Measurements from ENCODE around the gene SNF8.
A peak's percentile ranks its signal among the peaks of the same experiment; 100 is the strongest.

Gene SNF8

DNA sequence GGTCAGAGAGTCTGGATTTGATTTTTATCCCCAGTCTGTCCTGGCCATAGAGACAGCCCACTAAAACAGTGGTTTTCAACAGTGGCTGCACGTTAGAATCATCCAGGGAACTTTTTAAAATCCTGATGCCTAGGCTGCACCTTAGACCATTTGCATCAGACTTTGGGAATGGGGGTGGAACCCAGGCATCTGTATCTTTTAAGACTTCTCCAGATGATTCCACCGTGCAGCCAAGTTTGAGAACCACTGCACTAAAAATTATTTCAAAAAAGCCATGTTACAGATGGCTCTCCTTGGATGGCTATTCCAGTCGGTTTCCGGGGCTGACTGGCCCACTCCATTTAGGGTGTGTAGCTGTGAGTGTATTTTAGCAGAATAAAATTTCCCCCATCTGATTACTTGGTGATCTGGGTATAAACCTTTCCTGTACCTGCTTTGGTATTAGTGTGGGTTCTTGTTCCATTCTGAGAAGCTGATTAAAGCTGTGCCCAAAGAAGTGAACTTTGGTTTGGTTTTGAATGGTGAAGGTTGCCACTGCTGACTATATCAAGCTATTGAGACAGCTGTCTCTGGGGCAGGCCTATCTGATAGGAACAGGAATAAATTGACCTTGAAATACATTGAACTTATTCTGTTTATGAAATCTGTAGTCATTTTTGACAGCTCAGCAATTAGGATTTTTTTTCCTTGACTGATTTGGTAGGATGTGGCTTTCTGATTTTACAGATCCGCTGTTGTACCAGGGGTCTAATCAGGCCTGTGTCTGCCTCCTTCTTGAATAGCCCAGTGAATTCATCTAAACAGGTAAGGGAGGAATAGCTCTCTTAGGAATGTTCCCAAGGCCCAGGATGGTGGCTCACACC, 50.8 kb downstream of the SNF8 start:
- TF ChIP-seq, protein P1, sequence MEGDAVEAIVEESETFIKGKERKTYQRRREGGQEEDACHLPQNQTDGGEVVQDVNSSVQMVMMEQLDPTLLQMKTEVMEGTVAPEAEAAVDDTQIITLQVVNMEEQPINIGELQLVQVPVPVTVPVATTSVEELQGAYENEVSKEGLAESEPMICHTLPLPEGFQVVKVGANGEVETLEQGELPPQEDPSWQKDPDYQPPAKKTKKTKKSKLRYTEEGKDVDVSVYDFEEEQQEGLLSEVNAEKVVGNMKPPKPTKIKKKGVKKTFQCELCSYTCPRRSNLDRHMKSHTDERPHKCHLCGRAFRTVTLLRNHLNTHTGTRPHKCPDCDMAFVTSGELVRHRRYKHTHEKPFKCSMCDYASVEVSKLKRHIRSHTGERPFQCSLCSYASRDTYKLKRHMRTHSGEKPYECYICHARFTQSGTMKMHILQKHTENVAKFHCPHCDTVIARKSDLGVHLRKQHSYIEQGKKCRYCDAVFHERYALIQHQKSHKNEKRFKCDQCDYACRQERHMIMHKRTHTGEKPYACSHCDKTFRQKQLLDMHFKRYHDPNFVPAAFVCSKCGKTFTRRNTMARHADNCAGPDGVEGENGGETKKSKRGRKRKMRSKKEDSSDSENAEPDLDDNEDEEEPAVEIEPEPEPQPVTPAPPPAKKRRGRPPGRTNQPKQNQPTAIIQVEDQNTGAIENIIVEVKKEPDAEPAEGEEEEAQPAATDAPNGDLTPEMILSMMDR (IDR thresholded peaks at IDR 0.05; ENCODE audit: low read depth, low read length, missing control alignments): no peak
- no peak for DNase-seq (ENCODE audit: extremely low read depth, low read depth)
- H3K4me3 ChIP-seq (replicated peaks; ENCODE audit: low read depth, low read length): peak overlapping the region; percentile 76

DNA sequence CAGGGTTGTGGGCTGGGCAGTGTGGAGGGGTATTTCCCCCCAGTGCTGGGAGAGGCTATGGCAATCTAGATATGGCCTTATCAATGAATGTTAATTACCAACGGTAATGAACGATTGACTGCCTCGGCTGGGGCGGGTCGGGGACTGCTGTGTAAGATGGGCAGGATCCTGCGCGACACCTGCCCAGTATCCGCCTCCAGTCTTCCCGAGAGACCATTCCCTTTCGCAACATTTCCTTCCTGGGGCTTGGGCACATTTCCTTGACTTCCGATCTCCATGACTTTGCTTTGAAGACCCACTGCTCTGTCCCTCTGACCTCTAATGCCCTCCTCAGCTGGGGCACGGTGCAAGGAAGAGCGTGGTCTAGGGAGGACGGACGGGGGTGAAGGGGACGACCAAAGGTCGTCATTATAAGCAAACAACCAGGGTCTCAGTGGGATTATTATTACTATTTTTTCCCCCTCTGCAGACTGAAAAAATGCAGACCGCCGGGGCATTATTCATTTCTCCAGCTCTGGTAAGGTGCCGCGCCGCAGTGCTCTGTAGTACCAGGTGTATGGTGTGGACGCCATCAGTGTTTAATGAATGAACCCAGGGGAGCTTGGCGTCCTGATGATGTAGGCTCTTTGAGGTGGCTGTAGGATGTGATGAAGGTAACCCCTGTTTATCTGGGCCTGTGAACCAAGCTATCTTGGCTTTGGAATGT, 51.5 kb downstream of the SNF8 start:
- TF ChIP-seq, protein P1 (IDR thresholded peaks at IDR 0.05; ENCODE audit: low read depth, low read length, missing control alignments): no peak
- peak overlapping the region; percentile 76 for H3K4me3 ChIP-seq (replicated peaks; ENCODE audit: low read depth, low read length)

DNA sequence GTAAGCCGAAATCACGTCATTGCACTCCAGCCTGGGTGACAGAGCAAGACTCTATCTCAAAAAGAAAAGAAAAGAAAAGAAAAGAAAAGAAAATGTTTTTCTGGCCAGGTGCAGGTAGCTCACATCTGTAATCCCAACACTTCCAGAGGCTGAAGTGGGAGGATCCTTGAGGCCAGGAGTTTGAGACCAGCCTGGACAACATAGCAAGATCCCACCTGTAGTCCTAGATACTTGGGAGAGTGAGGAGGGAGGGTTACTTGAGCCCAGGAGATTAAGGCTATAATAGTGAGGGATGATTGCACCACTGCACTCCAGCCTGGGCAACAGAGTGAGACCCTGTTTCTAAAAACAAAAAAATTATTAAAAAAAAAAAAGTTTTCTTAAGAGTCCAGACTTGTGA, 54.6 kb downstream of the SNF8 start:
- H3K4me3 ChIP-seq (replicated peaks; ENCODE audit: low read depth, low read length): no peak overlapping the region
- no peak for DNase-seq (ENCODE audit: extremely low read depth, low read depth)
- TF ChIP-seq, protein P1 (IDR thresholded peaks at IDR 0.05; ENCODE audit: low read depth, low read length, missing control alignments): no peak

More for the DNA sequence above, 51.5 kb downstream of the SNF8 start:
- no peak for DNase-seq (ENCODE audit: extremely low read depth, low read depth)

DNA sequence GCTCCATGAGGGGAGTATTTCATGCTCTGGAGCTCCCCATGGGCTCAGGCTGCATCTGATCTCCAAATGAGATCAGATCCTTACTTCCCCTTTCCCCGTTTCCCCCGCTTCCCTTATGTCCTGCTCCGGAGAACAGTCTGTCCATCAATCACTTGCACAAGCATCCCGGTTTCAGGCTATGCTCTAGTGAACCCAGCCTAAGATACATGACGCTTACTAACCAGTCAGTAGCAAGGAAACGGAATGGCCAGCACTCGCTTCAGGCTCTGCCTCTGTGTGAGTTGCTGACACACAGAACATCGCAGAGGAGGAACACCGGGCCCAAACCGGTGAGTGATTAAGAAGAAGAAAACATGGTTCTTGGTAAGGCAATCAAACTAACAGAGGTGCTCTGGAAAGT, 61.5 kb downstream of the SNF8 start:
- no peak for DNase-seq (ENCODE audit: extremely low read depth, low read depth)
- TF ChIP-seq, protein P1 (IDR thresholded peaks at IDR 0.05; ENCODE audit: low read depth, low read length, missing control alignments): no peak
- no peak overlapping the region for H3K4me3 ChIP-seq (replicated peaks; ENCODE audit: low read depth, low read length)

DNA sequence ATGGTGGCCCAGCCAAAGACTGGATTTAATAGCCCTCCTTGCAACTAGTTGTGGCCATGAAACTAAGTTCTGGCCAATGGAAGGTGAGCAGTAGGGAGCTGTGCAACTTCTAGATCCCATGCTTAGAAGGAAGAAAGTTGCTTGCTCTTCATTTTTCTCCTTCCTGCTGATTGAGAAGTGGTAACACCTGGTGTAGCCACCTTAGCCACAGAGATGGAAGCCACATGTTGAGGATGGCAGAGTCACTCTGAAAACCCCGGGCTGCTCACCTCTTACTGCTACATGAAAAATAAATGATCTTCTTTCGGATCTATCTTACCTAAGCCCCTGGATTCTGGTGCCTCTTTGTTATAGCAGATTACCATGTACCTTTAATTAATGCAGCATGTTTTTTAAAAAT, 62.4 kb downstream of the SNF8 start:
- TF ChIP-seq, protein P1 (IDR thresholded peaks at IDR 0.05; ENCODE audit: low read depth, low read length, missing control alignments): no peak
- DNase-seq (ENCODE audit: extremely low read depth, low read depth): no peak
- H3K4me3 ChIP-seq (replicated peaks; ENCODE audit: low read depth, low read length): no peak overlapping the region
